Right atrium auricular region (tissue), 2 donors: ENCODE results near the gene SMPDL3A. TPM values are rescaled to one million over a fixed set of nuclear protein-coding genes. Genes with fewer than 3 reads are reported as not detected.

Source experiments
- DNase-seq: peaks from one replicate; pipeline ENCODE4 v3.0.0-alpha.2; 2019; ENCODE audit warnings: low spot score
- H3K27ac ChIP-seq, 2 donors: fragments of 200-600 bp; sonication (generic); 1 replicate in 1 of 2; 2 replicates in 1 of 2; pipeline ENCODE4 v1.5.1; 2016 to 2019
- H3K27me3 ChIP-seq, 2 donors: fragments of 200-600 bp; sonication (generic); one replicate each; pipeline versions ENCODE4 v1.5.1 to v1.6.0; 2017 to 2019
- H3K36me3 ChIP-seq: fragments of 200-600 bp; sonication (generic); one replicate; pipeline ENCODE4 v1.5.1; 2016
- H3K4me1 ChIP-seq, 2 donors: fragments of 200-600 bp; sonication (generic); one replicate each; pipeline versions ENCODE4 v1.5.1 to v1.6.0; 2017 to 2019
- H3K4me3 ChIP-seq, 2 donors: fragments of 200-600 bp; sonication (generic); 1 replicate in 1 of 2; 2 replicates in 1 of 2; pipeline ENCODE4 v1.5.1; 2017 to 2019; ENCODE audit warnings: mild to moderate bottlenecking in 1 of 2, moderate library complexity in 1 of 2
- H3K9me3 ChIP-seq, 2 donors: fragments of 200-600 bp; sonication (generic); one replicate each; pipeline ENCODE4 v1.5.1; 2019
- CTCF ChIP-seq, 2 donors: fragments of 200-600 bp; sonication (generic); IDR thresholded peaks; one replicate each; pipeline ENCODE4 v1.5.1; 2019; ENCODE audit warnings: antibody characterized with exemption in 2 of 2
- total RNA-seq, 2 donors: library from RNA; depleted of rRNA; stranded (reverse); fragments of >200 nt; gene quantifications; one replicate each; pipeline ENCODE4 v1.1.0, GENCODE V29; 2016

SMPDL3A gene
- total RNA-seq, 2 donors from 2014 or later: 4.9 to 6.6 TPM

GRCh38 chr6:122754191-122754731 is 34.8 kb upstream of the SMPDL3A start:
- Histone ChIP-seq H3K27ac (no peak overlapping the region), H3K9me3 (no peaks in the 10 kb centered on the region)
- TF ChIP-seq CTCF (IDR thresholded peaks at IDR 0.05): no peak

GRCh38 chr6:122755901-122756300 is 33.2 kb upstream of the SMPDL3A start:
- Histone ChIP-seq H3K36me3 (no peaks in the 10 kb centered on the region), H3K9me3 (no peaks in the 10 kb centered on the region), H3K4me3 (no peak overlapping the region), H3K27ac (no peak overlapping the region), H3K4me1 (no peaks in the 10 kb centered on the region), H3K27me3 (no peaks in the 10 kb centered on the region)
- TF ChIP-seq CTCF (IDR thresholded peaks at IDR 0.05): no peak
- DNase-seq: no peak

More at GRCh38 chr6:122754191-122754731, 34.8 kb upstream of the SMPDL3A start:
- no peaks in the 10 kb centered on the region for H3K36me3 ChIP-seq
- H3K4me1 ChIP-seq: no peaks in the 10 kb centered on the region
- no peaks in the 10 kb centered on the region for H3K27me3 ChIP-seq
- no peak overlapping the region for H3K4me3 ChIP-seq
- no peak for DNase-seq

DNA sequence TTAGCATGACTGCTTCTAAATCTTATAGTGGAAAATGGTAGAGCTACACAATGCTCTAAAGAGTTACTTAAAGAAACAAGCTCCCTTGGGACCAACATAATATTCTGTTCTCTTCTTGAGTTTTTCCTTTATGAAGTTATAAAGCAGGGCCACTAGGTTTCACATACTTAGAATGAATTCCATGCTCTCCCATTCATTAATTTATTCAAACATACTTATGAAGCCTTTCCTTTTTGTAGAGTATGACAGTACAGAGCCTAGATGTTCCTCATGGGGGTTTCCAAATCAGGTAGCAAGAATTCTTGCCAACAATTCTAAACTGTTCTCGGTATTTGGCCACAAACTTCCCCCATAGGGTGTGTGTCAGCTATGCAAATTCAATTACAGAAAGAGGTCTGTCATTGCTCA is 30.1 kb upstream of the SMPDL3A start:
- DNase-seq: no peak
- TF ChIP-seq CTCF (IDR thresholded peaks at IDR 0.05): no peak
- Histone ChIP-seq H3K4me3 (no peak overlapping the region), H3K36me3 (no peaks in the 10 kb centered on the region), H3K27ac (no peak overlapping the region), H3K9me3 (no peaks in the 10 kb centered on the region), H3K27me3 (no peaks in the 10 kb centered on the region), H3K4me1 (no peaks in the 10 kb centered on the region)

DNA sequence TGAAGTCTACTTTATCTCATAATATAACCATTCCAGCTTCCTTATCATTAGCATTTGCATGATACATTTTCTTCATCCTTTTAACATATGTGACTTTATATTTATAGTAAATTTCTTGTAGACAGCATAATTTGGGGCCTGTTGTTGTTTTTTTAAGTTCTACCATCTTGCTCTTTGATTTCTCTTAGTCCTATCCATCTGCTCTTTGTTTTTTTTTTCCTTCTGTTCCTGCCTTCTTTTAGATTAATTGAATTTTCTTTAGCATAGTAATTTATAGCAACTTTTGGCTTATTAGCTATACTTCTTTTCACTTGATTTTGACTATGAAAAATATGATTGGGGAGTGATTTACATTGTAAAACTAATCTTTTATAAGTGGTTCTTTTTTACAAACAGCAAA is 28.7 kb upstream of the SMPDL3A start:
- H3K27ac ChIP-seq: no peak overlapping the region
- TF ChIP-seq CTCF (IDR thresholded peaks at IDR 0.05): no peak
- H3K4me3 ChIP-seq: no peak overlapping the region
- no peaks in the 10 kb centered on the region for H3K9me3 ChIP-seq
- no peak for DNase-seq
- H3K4me1 ChIP-seq: no peaks in the 10 kb centered on the region
- H3K27me3 ChIP-seq: no peaks in the 10 kb centered on the region
- no peaks in the 10 kb centered on the region for H3K36me3 ChIP-seq

DNA sequence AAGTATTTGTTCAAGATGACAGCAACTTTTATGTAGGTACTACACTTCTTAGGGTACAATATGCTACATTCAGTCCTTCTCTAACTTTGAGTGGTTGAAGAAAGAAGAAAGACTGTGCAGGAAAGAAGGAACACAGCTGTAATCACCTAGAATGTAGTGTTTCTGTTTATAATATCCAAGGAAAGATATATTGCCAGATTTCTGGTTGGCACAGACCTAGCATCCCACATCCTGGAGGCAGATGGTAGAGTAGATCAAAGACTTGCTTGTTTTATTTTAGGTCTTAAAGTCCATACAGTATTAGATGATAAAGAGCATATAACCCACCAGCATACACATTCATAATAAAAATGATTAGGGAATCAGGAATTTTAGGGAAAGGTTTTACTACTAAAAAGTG is 22.8 kb upstream of the SMPDL3A start:
- no peaks in the 10 kb centered on the region for H3K36me3 ChIP-seq
- TF ChIP-seq CTCF (IDR thresholded peaks at IDR 0.05): no peak
- no peaks in the 10 kb centered on the region for H3K9me3 ChIP-seq
- H3K27ac ChIP-seq: no peak overlapping the region
- H3K4me1 ChIP-seq: no peaks in the 10 kb centered on the region
- H3K4me3 ChIP-seq: no peak overlapping the region
- DNase-seq: no peak
- H3K27me3 ChIP-seq: no peaks in the 10 kb centered on the region
